Measurements from ENCODE around the gene ARHGAP18. TPM values are rescaled to one million over a fixed set of nuclear protein-coding genes. Genes with fewer than 3 reads are reported as not detected.

ARHGAP18 gene
- polyA plus RNA-seq, 1 donor = 52.8 TPM

- H3K27ac ChIP-seq (ENCODE audit: low read length) = no peak overlapping the region
- H3K4me1 ChIP-seq (ENCODE audit: control insufficient read depth, insufficient read depth, low read length) = no peaks in the 10 kb centered on the region
- DNase-seq = no peak
- H3K27me3 ChIP-seq (ENCODE audit: control insufficient read depth, insufficient read depth, low read length) = no peaks in the 10 kb centered on the region
- H3K36me3 ChIP-seq (ENCODE audit: control insufficient read depth, insufficient read depth, low read length) = peaks cover 35% of the 10 kb centered on the region
- no peak overlapping the region for H3K4me3 ChIP-seq (ENCODE audit: low read length)
- H3K9me3 ChIP-seq (ENCODE audit: control insufficient read depth, low read depth, low read length) = no peaks in the 10 kb centered on the region
- 88% methylated on average over 4 of the region's 7 CpGs for WGBS (ENCODE audit: insufficient coverage, low lambda C conversion rate)
Observed at GRCh38 chr6:129605967-129606366, 104.0 kb downstream of the ARHGAP18 start.

GRCh38 chr6:129605095-129605494 lies 104.9 kb downstream of the ARHGAP18 start:
- H3K27me3 ChIP-seq (ENCODE audit: control insufficient read depth, insufficient read depth, low read length) = no peaks in the 10 kb centered on the region
- peaks cover 29% of the 10 kb centered on the region for H3K36me3 ChIP-seq (ENCODE audit: control insufficient read depth, insufficient read depth, low read length)
- no peaks in the 10 kb centered on the region for H3K4me1 ChIP-seq (ENCODE audit: control insufficient read depth, insufficient read depth, low read length)
- H3K27ac ChIP-seq (ENCODE audit: low read length) = no peak overlapping the region
- no peak for DNase-seq
- no peaks in the 10 kb centered on the region for H3K9me3 ChIP-seq (ENCODE audit: control insufficient read depth, low read depth, low read length)
- H3K4me3 ChIP-seq (ENCODE audit: low read length) = no peak overlapping the region
- WGBS (ENCODE audit: insufficient coverage, low lambda C conversion rate) = no CpG with 5 or more reads among the region's 1 CpG

DNA sequence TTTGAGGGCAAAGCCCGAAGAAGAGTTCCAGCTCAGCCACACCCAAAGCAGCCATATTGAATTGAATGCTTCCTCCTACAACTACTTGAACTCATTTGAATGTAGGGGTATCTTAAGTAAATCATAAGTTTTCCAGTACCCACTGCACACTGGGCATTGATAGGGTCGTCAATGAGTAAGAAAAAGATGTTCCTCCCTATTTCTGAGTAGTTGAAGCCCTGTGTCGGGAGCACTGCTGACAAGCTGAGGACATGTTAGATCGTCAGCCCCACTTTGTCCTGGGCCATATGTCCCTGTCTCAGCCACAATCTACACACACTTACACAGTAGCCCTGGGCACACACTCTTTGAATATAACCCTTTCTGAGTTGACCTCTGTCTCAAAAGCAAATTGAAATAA lies 105.7 kb downstream of the ARHGAP18 start:
- H3K27ac ChIP-seq (ENCODE audit: low read length) = no peak overlapping the region
- WGBS (ENCODE audit: insufficient coverage, low lambda C conversion rate) = no CpG with 5 or more reads among the region's 4 CpGs
- no peaks in the 10 kb centered on the region for H3K4me1 ChIP-seq (ENCODE audit: control insufficient read depth, insufficient read depth, low read length)
- H3K4me3 ChIP-seq (ENCODE audit: low read length) = no peak overlapping the region
- no peak for DNase-seq
- peaks cover 22% of the 10 kb centered on the region for H3K36me3 ChIP-seq (ENCODE audit: control insufficient read depth, insufficient read depth, low read length)
- no peaks in the 10 kb centered on the region for H3K27me3 ChIP-seq (ENCODE audit: control insufficient read depth, insufficient read depth, low read length)
- no peaks in the 10 kb centered on the region for H3K9me3 ChIP-seq (ENCODE audit: control insufficient read depth, low read depth, low read length)

- 86% methylated on average over 2 of the region's 2 CpGs for WGBS (ENCODE audit: insufficient coverage, low lambda C conversion rate)
- Histone ChIP-seq H3K27me3 (ENCODE audit: control insufficient read depth, insufficient read depth, low read length) (no peaks in the 10 kb centered on the region), H3K4me1 (ENCODE audit: control insufficient read depth, insufficient read depth, low read length) (no peaks in the 10 kb centered on the region), H3K4me3 (ENCODE audit: low read length) (no peak overlapping the region), H3K36me3 (ENCODE audit: control insufficient read depth, insufficient read depth, low read length) (peaks cover 23% of the 10 kb centered on the region), H3K9me3 (ENCODE audit: control insufficient read depth, low read depth, low read length) (no peaks in the 10 kb centered on the region), H3K27ac (ENCODE audit: low read length) (no peak overlapping the region)
- DNase-seq = no peak
Observed at GRCh38 chr6:129603741-129604140, 106.2 kb downstream of the ARHGAP18 start.

GRCh38 chr6:129601323-129601722 lies 108.7 kb downstream of the ARHGAP18 start:
- H3K4me1 ChIP-seq (ENCODE audit: control insufficient read depth, insufficient read depth, low read length) = no peaks in the 10 kb centered on the region
- no peak for DNase-seq
- H3K27me3 ChIP-seq (ENCODE audit: control insufficient read depth, insufficient read depth, low read length) = no peaks in the 10 kb centered on the region
- H3K36me3 ChIP-seq (ENCODE audit: control insufficient read depth, insufficient read depth, low read length) = peaks cover 21% of the 10 kb centered on the region
- H3K9me3 ChIP-seq (ENCODE audit: control insufficient read depth, low read depth, low read length) = no peaks in the 10 kb centered on the region
- 75% methylated on average over 1 of the region's 3 CpGs for WGBS (ENCODE audit: insufficient coverage, low lambda C conversion rate)
- no peak overlapping the region for H3K27ac ChIP-seq (ENCODE audit: low read length)
- H3K4me3 ChIP-seq (ENCODE audit: low read length) = no peak overlapping the region

GRCh38 chr6:129599467-129599866 lies 110.5 kb downstream of the ARHGAP18 start:
- H3K36me3 ChIP-seq (ENCODE audit: control insufficient read depth, insufficient read depth, low read length) = peaks cover 18% of the 10 kb centered on the region
- no peaks in the 10 kb centered on the region for H3K9me3 ChIP-seq (ENCODE audit: control insufficient read depth, low read depth, low read length)
- H3K4me3 ChIP-seq (ENCODE audit: low read length) = no peak overlapping the region
- DNase-seq = no peak
- no CpG with 5 or more reads among the region's 5 CpGs for WGBS (ENCODE audit: insufficient coverage, low lambda C conversion rate)
- H3K27me3 ChIP-seq (ENCODE audit: control insufficient read depth, insufficient read depth, low read length) = no peaks in the 10 kb centered on the region
- H3K27ac ChIP-seq (ENCODE audit: low read length) = no peak overlapping the region
- H3K4me1 ChIP-seq (ENCODE audit: control insufficient read depth, insufficient read depth, low read length) = no peaks in the 10 kb centered on the region

DNA sequence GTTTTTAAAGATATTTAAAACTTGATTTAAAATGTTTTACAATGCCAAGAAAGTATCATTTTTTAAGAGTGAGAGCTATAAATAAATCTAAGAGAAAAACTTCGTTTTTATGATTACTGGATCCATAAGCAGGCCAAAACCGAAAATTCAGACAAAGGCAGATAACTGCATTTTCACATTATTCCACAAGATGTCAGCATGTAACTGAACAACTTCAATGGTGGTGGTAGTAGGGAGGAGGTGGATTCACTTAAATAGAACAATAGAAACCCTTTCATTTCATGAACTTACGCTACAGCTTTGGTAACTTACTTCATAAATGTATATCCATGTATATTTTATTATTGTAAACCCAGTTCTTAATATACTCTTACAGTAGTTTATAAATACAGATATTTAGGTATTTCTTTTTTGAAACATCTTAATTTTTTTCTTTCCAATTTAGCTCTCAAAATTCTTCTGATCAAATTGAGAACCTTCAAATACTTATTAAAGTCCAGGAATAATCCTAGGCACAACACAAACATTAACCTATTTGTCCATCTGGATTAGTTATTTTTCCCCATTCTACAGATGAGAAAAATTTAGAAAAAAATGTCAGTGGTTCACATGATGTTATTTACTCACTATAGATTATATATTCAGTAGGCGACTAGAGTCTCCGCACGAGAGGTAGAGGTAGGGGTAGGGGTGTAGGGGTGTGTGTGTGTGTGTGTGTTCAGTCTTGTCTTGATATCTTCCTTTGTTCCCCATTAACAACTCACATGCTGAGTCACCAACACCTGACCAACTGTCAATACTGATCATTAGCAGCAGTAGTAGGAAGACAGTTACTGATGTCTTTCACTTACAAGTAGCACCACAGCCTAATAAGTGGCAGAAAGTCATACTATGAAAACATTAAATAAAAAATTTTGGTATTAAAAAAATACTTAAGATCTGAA lies 111.5 kb downstream of the ARHGAP18 start:
- Histone ChIP-seq H3K9me3 (ENCODE audit: control insufficient read depth, low read depth, low read length) (no peaks in the 10 kb centered on the region), H3K27me3 (ENCODE audit: control insufficient read depth, insufficient read depth, low read length) (no peaks in the 10 kb centered on the region), H3K27ac (ENCODE audit: low read length) (no peak overlapping the region), H3K36me3 (ENCODE audit: control insufficient read depth, insufficient read depth, low read length) (peaks cover 16% of the 10 kb centered on the region), H3K4me3 (ENCODE audit: low read length) (no peak overlapping the region), H3K4me1 (ENCODE audit: control insufficient read depth, insufficient read depth, low read length) (no peaks in the 10 kb centered on the region)
- WGBS (ENCODE audit: insufficient coverage, low lambda C conversion rate) = 43% methylated on average over 1 of the region's 6 CpGs
- peak; percentile 50 to 52 for DNase-seq

DNA sequence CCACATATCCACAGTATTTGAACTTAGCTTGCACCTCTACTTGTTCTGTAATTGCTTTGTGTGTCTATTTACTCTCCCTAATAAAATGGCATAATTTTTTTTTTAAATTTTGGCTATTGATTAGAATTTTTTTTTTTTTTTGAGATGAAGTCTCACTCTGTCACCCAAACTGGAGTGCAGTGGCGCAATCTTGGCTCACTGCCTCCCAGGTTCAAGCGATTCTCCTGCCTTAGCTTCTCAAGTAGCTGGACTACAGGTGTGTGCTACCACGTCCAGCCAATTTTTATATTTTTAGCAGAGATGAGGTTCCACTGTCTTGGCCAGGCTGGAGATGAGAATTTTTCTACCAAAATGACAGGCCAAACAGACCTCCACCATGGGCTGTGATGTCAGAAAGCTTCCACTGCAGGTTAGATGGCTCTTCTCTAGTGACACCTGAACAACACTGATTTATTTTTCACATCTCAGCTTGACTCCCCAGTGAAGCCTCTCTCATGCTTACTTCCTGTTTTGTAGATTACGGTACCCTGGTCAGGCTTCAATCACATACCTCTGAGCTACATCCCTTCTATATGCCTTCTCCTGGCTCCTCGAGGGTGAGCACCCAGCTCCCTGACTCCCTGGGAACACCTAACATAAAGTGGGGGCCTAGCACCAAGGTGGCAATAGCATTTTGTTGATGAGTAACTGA lies 112.8 kb downstream of the ARHGAP18 start:
- no peaks in the 10 kb centered on the region for H3K9me3 ChIP-seq (ENCODE audit: control insufficient read depth, low read depth, low read length)
- H3K4me3 ChIP-seq (ENCODE audit: low read length) = no peak overlapping the region
- no peaks in the 10 kb centered on the region for H3K27me3 ChIP-seq (ENCODE audit: control insufficient read depth, insufficient read depth, low read length)
- peaks cover 16% of the 10 kb centered on the region for H3K36me3 ChIP-seq (ENCODE audit: control insufficient read depth, insufficient read depth, low read length)
- H3K4me1 ChIP-seq (ENCODE audit: control insufficient read depth, insufficient read depth, low read length) = no peaks in the 10 kb centered on the region
- no peak overlapping the region for H3K27ac ChIP-seq (ENCODE audit: low read length)
- no peak for DNase-seq
- WGBS (ENCODE audit: insufficient coverage, low lambda C conversion rate) = no CpG with 5 or more reads among the region's 5 CpGs

- no peak for DNase-seq
- H3K27ac ChIP-seq (ENCODE audit: low read length) = no peak overlapping the region
- no peaks in the 10 kb centered on the region for H3K4me1 ChIP-seq (ENCODE audit: control insufficient read depth, insufficient read depth, low read length)
- WGBS (ENCODE audit: insufficient coverage, low lambda C conversion rate) = no CpG with 5 or more reads among the region's 1 CpG
- H3K27me3 ChIP-seq (ENCODE audit: control insufficient read depth, insufficient read depth, low read length) = no peaks in the 10 kb centered on the region
- no peaks in the 10 kb centered on the region for H3K9me3 ChIP-seq (ENCODE audit: control insufficient read depth, low read depth, low read length)
- peaks cover 13% of the 10 kb centered on the region for H3K36me3 ChIP-seq (ENCODE audit: control insufficient read depth, insufficient read depth, low read length)
- H3K4me3 ChIP-seq (ENCODE audit: low read length) = no peak overlapping the region
Observed at GRCh38 chr6:129596522-129596921, 113.5 kb downstream of the ARHGAP18 start.

DNA sequence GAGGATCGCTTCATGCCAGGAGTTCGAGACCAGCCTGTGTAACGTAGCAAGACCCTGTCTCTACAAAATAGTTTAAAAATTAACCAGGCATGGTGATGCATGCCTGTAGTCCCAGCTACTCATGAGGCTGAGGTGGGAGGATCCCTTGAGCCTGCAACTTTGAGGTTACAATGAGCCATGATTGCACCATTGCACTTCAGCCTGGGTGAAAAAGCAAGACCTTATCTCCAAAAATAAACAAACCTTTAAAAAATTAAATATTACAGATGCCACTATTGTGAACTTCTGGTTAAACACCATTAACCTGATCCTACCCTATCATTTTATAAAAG lies 116.8 kb downstream of the ARHGAP18 start:
- no peak overlapping the region for H3K4me3 ChIP-seq (ENCODE audit: low read length)
- H3K9me3 ChIP-seq (ENCODE audit: control insufficient read depth, low read depth, low read length) = no peaks in the 10 kb centered on the region
- H3K4me1 ChIP-seq (ENCODE audit: control insufficient read depth, insufficient read depth, low read length) = no peaks in the 10 kb centered on the region
- no CpG with 5 or more reads among the region's 3 CpGs for WGBS (ENCODE audit: insufficient coverage, low lambda C conversion rate)
- H3K36me3 ChIP-seq (ENCODE audit: control insufficient read depth, insufficient read depth, low read length) = peaks cover 15% of the 10 kb centered on the region
- H3K27me3 ChIP-seq (ENCODE audit: control insufficient read depth, insufficient read depth, low read length) = no peaks in the 10 kb centered on the region
- no peak overlapping the region for H3K27ac ChIP-seq (ENCODE audit: low read length)
- no peak for DNase-seq
